ENCODE data around the gene PRKCZ.

GRCh38 chr1:2148691-2149090, 98.5 kb downstream of the PRKCZ start:
- TF ChIP-seq PBX3 (IDR thresholded peaks at IDR 0.05), result no peak
- TF ChIP-seq, protein P1, sequence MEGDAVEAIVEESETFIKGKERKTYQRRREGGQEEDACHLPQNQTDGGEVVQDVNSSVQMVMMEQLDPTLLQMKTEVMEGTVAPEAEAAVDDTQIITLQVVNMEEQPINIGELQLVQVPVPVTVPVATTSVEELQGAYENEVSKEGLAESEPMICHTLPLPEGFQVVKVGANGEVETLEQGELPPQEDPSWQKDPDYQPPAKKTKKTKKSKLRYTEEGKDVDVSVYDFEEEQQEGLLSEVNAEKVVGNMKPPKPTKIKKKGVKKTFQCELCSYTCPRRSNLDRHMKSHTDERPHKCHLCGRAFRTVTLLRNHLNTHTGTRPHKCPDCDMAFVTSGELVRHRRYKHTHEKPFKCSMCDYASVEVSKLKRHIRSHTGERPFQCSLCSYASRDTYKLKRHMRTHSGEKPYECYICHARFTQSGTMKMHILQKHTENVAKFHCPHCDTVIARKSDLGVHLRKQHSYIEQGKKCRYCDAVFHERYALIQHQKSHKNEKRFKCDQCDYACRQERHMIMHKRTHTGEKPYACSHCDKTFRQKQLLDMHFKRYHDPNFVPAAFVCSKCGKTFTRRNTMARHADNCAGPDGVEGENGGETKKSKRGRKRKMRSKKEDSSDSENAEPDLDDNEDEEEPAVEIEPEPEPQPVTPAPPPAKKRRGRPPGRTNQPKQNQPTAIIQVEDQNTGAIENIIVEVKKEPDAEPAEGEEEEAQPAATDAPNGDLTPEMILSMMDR (IDR thresholded peaks at IDR 0.05), result no peak
- TF ChIP-seq FOXM1 (IDR thresholded peaks at IDR 0.05; ENCODE audit: low read depth), result no peak
- TF ChIP-seq, protein P2, sequence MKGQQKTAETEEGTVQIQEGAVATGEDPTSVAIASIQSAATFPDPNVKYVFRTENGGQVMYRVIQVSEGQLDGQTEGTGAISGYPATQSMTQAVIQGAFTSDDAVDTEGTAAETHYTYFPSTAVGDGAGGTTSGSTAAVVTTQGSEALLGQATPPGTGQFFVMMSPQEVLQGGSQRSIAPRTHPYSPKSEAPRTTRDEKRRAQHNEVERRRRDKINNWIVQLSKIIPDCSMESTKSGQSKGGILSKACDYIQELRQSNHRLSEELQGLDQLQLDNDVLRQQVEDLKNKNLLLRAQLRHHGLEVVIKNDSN (IDR thresholded peaks at IDR 0.05; ENCODE audit: borderline replicate concordance, low read depth), result no peak
- TF ChIP-seq JUND (IDR thresholded peaks at IDR 0.05), result no peak
- no peak for TF ChIP-seq TCF12 (IDR thresholded peaks at IDR 0.05)

Data from SK-N-SH (cell line).